Caco-2 (cell line): ENCODE results near the gene FOXE1. TPM values are rescaled to one million over a fixed set of nuclear protein-coding genes. Genes with fewer than 3 reads are reported as not detected.

ENCODE experiments used
- BruUV-seq: library from RNA; stranded (reverse); fragments of 400-500 nt; replicated peaks from 2 replicates; lab custom pipeline; 2021; lab: Mats Ljungman, UMichigan
- CTCF ChIA-PET: fragments of 300-600 bp; sonication (Branson Sonifier 250); formaldehyde crosslinking; loops from one replicate; lab custom pipeline; 2022; ENCODE audit warnings: antibody characterized with exemption; lab: Charles Lee
- POLR2A ChIA-PET: fragments of 300-600 bp; sonication (Branson Sonifier 250); formaldehyde crosslinking; loops from one replicate; lab custom pipeline; 2022; ENCODE audit warnings: antibody characterized with exemption; lab: Charles Lee
- DNase-seq, 2 experiments: peaks; one replicate each; pipeline versions ENCODE4 v3.0.0 to v3.0.0-alpha.2; 2020 to 2022
- H3K27me3 ChIP-seq: replicated peaks from 2 replicates; pipeline ENCODE4 v1.6.0; 2011; ENCODE audit warnings: low read length; ENCODE audit not compliant: control insufficient read depth, insufficient read depth
- H3K36me3 ChIP-seq: 2 replicates; pipeline ENCODE4 v1.5.1; 2011; ENCODE audit warnings: low read length; ENCODE audit not compliant: control insufficient read depth, insufficient read depth
- H3K4me1 ChIP-seq: fragments of 250-450 bp; sonication (Bioruptor Pico); 2 replicates; pipeline ENCODE4 v1.5.1; 2020; ENCODE audit warnings: mild to moderate bottlenecking
- H3K4me3 ChIP-seq: 2 replicates; pipeline ENCODE4 v1.5.1; 2011; ENCODE audit warnings: low read depth, mild to moderate bottlenecking, control low read depth, low read length
- H3K9me3 ChIP-seq: fragments of 250-450 bp; sonication (Bioruptor Pico); 2 replicates; pipeline ENCODE4 v1.5.1; 2020; ENCODE audit warnings: mild to moderate bottlenecking, moderate library complexity
- H3K27ac Mint-ChIP-seq: one replicate; pipeline ENCODE4 v1.8.0; 2022; ENCODE audit warnings: mixed read lengths; ENCODE audit not compliant: unreplicated experiment
- H3K27me3 Mint-ChIP-seq: one replicate; pipeline ENCODE4 v1.8.0; 2022; ENCODE audit warnings: mixed read lengths; ENCODE audit not compliant: insufficient read depth, unreplicated experiment
- H3K36me3 Mint-ChIP-seq: one replicate; pipeline ENCODE4 v1.8.0; 2022; ENCODE audit warnings: mild to moderate bottlenecking, mixed read lengths; ENCODE audit not compliant: insufficient read depth, unreplicated experiment
- H3K4me1 Mint-ChIP-seq: one replicate; pipeline ENCODE4 v1.8.0; 2022; ENCODE audit warnings: low read depth, mixed read lengths; ENCODE audit not compliant: unreplicated experiment
- H3K4me3 Mint-ChIP-seq: one replicate; pipeline ENCODE4 v1.8.0; 2022; ENCODE audit warnings: mild to moderate bottlenecking, moderate library complexity, mixed read lengths; ENCODE audit not compliant: unreplicated experiment
- H3K9me3 Mint-ChIP-seq: one replicate; pipeline ENCODE4 v1.8.0; 2022; ENCODE audit warnings: mixed read lengths; ENCODE audit not compliant: unreplicated experiment
- intact Hi-C: fragments of 100-400 bp; cut with micrococcal nuclease; formaldehyde crosslinking; loops from one replicate; pipeline ENCODE4 v1.10.0; 2022; ENCODE audit not compliant: unreplicated experiment
- total RNA-seq: library from RNA; stranded (reverse); gene quantifications from 2 replicates; pipeline ENCODE4 v1.2.3, GENCODE V29; 2022
- TF ChIP-seq, protein P1 (sequence below), 2 experiments: fragments of 200-600 bp in 1 of 2; IDR thresholded peaks; 1 replicate in 1 of 2; 2 replicates in 1 of 2; pipeline versions ENCODE4 v1.5.1 to v1.8.0; 2011 to 2022; ENCODE audit warnings: antibody characterized with exemption in 1 of 2, control low read depth in 1 of 2, inconsistent platforms in 1 of 2, low read depth in 1 of 2, low read length in 1 of 2, mild to moderate bottlenecking in 1 of 2, moderate library complexity in 1 of 2; ENCODE audit not compliant: insufficient read depth in 1 of 2, severe bottlenecking in 1 of 2, unreplicated experiment in 1 of 2

The FOXE1 gene
- total RNA-seq, 1 experiment from 2014 or later = not detected

DNA sequence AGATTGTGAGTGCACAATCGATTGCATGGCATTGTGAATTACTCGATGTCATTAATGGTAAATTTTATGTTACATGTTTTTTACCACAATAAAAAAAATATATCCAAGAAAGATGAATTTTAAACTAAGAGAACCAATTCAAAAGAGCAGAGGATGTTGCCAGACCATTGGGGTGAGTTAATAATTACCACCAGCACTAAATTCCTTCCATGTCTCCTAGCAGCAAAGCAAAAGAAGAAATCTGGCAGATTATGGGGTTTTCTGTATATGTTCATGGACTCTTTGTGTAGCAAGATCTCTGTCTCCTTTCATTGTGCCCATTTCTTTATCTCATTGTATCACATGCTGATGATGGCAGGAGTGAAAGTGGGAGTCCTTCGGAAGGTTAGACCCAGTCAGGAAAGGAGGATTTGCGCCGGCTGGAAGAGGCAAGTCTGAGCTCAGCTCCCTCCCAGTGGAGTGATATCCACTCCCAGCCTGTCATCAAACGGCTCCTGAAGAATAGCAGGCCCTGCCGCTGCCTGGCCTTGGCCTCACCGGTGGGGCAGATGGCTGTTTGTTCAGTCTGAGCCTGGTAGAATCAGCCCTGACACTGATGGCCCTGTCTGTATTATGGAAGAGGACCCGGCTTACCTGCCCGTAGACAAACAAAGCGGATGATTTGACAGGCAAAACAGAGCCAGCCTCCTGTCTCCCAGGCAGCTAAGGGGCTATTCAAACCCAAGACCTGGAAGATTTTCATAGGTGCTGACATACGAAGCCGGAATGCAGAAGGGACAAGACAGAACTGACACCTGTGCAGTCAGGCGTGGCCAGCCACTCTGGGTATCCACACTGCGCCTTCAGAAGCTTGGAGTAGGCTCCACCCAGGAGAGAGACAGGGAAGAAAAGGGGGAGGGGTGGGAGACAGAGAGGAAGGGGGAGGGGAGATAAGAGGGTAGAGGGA, 21.9 kb upstream of the FOXE1 start:
- Mint-ChIP-seq H3K4me1 (peaks cover 18% of the 10 kb centered on the region), H3K27me3 (no peaks in the 10 kb centered on the region), H3K9me3 (no peaks in the 10 kb centered on the region), H3K4me3 (peak overlapping the region; percentile 36), H3K27ac (peak overlapping the region; percentile 5), H3K36me3 (no peaks in the 10 kb centered on the region)
- no peaks in the 10 kb centered on the region for H3K27me3 ChIP-seq
- BruUV-seq = no TSS peak
- ChIA-PET CTCF (no interaction called here), POLR2A (interaction anchor here (0.6 kb wide), 1 partner anchor 84 kb away, joined by 5 read pairs; no protein-coding TSS in a partner anchor)
- H3K4me1 ChIP-seq = peaks cover 18% of the 10 kb centered on the region
- peak; percentile 58 to 63 for DNase-seq
- H3K4me3 ChIP-seq = peak overlapping the region; percentile 23
- H3K9me3 ChIP-seq = no peaks in the 10 kb centered on the region
- no peaks in the 10 kb centered on the region for H3K36me3 ChIP-seq
- intact Hi-C loops = no loop called here
- TF ChIP-seq, protein P1, sequence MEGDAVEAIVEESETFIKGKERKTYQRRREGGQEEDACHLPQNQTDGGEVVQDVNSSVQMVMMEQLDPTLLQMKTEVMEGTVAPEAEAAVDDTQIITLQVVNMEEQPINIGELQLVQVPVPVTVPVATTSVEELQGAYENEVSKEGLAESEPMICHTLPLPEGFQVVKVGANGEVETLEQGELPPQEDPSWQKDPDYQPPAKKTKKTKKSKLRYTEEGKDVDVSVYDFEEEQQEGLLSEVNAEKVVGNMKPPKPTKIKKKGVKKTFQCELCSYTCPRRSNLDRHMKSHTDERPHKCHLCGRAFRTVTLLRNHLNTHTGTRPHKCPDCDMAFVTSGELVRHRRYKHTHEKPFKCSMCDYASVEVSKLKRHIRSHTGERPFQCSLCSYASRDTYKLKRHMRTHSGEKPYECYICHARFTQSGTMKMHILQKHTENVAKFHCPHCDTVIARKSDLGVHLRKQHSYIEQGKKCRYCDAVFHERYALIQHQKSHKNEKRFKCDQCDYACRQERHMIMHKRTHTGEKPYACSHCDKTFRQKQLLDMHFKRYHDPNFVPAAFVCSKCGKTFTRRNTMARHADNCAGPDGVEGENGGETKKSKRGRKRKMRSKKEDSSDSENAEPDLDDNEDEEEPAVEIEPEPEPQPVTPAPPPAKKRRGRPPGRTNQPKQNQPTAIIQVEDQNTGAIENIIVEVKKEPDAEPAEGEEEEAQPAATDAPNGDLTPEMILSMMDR (IDR thresholded peaks at IDR 0.05; ENCODE audit: insufficient read depth in 1 of 2, low read depth in 1 of 2, low read length in 1 of 2, severe bottlenecking in 1 of 2, unreplicated experiment in 1 of 2) = no peak

DNA sequence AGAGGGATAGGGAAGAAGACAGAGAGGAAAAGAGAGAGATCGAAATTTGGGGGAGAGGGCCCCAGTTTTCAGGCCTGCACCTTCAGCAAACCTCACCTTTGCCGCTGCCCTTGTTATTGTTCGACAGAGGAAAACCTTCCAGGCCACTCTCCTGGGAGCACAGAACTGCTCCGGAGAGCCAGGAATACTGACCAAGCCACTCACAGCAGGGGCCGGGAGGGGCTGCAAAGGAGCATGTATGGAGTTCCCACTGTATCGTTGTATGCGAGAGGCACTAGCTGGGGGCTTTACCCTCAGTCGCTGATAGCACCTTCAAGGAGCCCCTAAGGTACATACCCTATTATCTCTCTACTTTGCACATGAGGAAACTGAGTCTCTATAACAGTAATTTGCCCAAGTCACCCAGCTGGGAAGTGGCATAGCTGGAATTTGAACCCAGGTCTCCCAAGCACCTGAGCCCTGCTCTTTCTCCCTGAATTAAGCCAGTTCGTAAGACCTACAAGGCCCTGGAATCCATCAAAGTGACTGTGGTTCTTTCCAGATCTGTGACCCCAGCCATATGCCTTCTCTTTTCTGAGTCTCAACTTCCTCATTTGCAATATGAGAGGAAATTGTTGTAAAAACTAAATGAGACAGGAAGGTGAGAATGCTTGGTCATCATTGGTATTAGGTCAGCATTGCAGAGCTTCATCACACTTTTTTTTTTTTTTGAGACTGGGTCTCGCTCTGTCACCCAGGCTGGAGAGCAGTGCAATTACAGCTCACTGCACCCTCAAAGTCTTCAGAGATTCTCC, 21.0 kb upstream of the FOXE1 start:
- Mint-ChIP-seq H3K9me3 (no peaks in the 10 kb centered on the region), H3K27ac (peak overlapping the region; percentile 5), H3K27me3 (no peaks in the 10 kb centered on the region), H3K36me3 (no peaks in the 10 kb centered on the region), H3K4me3 (peak overlapping the region; percentile 36), H3K4me1 (peaks cover 18% of the 10 kb centered on the region)
- Histone ChIP-seq H3K4me3 (no peak overlapping the region), H3K27me3 (no peaks in the 10 kb centered on the region), H3K9me3 (no peaks in the 10 kb centered on the region), H3K36me3 (no peaks in the 10 kb centered on the region), H3K4me1 (peaks cover 18% of the 10 kb centered on the region)
- intact Hi-C loops = no loop called here
- BruUV-seq = no TSS peak
- CTCF ChIA-PET = interaction anchor here (0.7 kb wide), 1 partner anchor 397 kb away, joined by 3 read pairs; no protein-coding TSS in a partner anchor
- DNase-seq = no peak
- TF ChIP-seq, protein P1 (IDR thresholded peaks at IDR 0.05; ENCODE audit: insufficient read depth in 1 of 2, low read depth in 1 of 2, low read length in 1 of 2, severe bottlenecking in 1 of 2, unreplicated experiment in 1 of 2) = no peak
- POLR2A ChIA-PET = interaction anchor here (0.6 kb wide), 1 partner anchor 85 kb away, joined by 5 read pairs; no protein-coding TSS in a partner anchor

DNA sequence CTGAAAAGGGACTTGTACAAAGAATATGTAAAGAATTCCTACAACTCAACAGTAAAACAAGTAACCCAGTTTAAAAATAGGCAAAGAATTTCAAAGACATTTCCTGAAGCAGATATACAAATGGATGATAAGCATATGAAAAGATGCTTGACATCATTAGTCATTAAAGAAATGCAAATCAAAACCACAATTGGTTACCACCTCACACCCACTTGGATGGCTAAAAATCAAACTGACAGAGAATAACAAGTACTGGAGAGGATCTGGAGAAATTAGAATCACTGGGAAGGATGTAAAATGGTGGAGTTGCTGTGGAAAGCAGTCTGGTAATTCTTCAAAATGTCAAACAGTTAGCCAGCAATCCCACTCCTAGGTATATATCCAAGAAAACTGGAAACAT, 12.5 kb upstream of the FOXE1 start:
- CTCF ChIA-PET = no interaction called here
- no peak for DNase-seq
- TF ChIP-seq, protein P1 (IDR thresholded peaks at IDR 0.05; ENCODE audit: insufficient read depth in 1 of 2, low read depth in 1 of 2, low read length in 1 of 2, severe bottlenecking in 1 of 2, unreplicated experiment in 1 of 2) = no peak
- no peaks in the 10 kb centered on the region for H3K27me3 Mint-ChIP-seq
- H3K4me1 Mint-ChIP-seq = no peaks in the 10 kb centered on the region
- Histone ChIP-seq H3K4me1 (no peaks in the 10 kb centered on the region), H3K4me3 (no peak overlapping the region), H3K9me3 (no peaks in the 10 kb centered on the region; the same call in 1 of the 2 replicates), H3K36me3 (no peaks in the 10 kb centered on the region), H3K27me3 (no peaks in the 10 kb centered on the region)
- no peak overlapping the region for H3K4me3 Mint-ChIP-seq
- no TSS peak for BruUV-seq
- POLR2A ChIA-PET = no interaction called here
- no peaks in the 10 kb centered on the region for H3K9me3 Mint-ChIP-seq
- no peaks in the 10 kb centered on the region for H3K36me3 Mint-ChIP-seq
- intact Hi-C loops = no loop called here
- no peak overlapping the region for H3K27ac Mint-ChIP-seq
